Liver (tissue), 3 donors: ENCODE data around the gene SLC2A1.

Source experiments
- CTCF ChIP-seq: fragments of 150-350 bp; IDR thresholded peaks from 2 replicates; pipeline ENCODE4 v1.5.1; 2017; ENCODE audit warnings: improper control_type of control experiment, low read depth, low read length; ENCODE audit not compliant: missing input control
- EGR1 ChIP-seq, 2 donors: IDR thresholded peaks; 2 replicates each; pipeline ENCODE4 v1.6.1; 2016 to 2018; ENCODE audit warnings: antibody characterized with exemption in 2 of 2, low read depth in 2 of 2
- GABPA ChIP-seq, 2 donors: IDR thresholded peaks in 1 of 2; conservative IDR thresholded peaks in 1 of 2; 2 replicates each; pipeline ENCODE4 v1.6.1; 2016; ENCODE audit warnings: antibody characterized with exemption in 2 of 2, mild to moderate bottlenecking in 1 of 2, moderate library complexity in 1 of 2
- NR2F2 ChIP-seq: IDR thresholded peaks from 2 replicates; pipeline ENCODE4 v1.6.1; 2016; ENCODE audit warnings: antibody characterized with exemption
- REST ChIP-seq: IDR thresholded peaks from 2 replicates; pipeline ENCODE4 v1.6.1; 2016; ENCODE audit warnings: antibody characterized with exemption, mild to moderate bottlenecking
- SP1 ChIP-seq: IDR thresholded peaks from 2 replicates; pipeline ENCODE4 v1.6.1; 2018; ENCODE audit warnings: antibody characterized with exemption, mild to moderate bottlenecking
- ZBTB33 ChIP-seq: IDR thresholded peaks from 2 replicates; pipeline ENCODE4 v1.6.1; 2016; ENCODE audit warnings: antibody characterized with exemption
- donor health status: healthy.
- donor health status: healthy.

- TF ChIP-seq CTCF (no peak), EGR1 (IDR thresholded peaks at IDR 0.05; ENCODE audit: low read depth in 2 of 2) (no peak), SP1 (no peak), REST (no peak), ZBTB33 (no peak), GABPA (IDR thresholded peaks at IDR 0.05 in 1 of 2, conservative IDR thresholded peaks at IDR 0.05 in 1 of 2) (no peak), NR2F2 (no peak)
These were observed 16.2 kb upstream of the SLC2A1 start for GRCh38 chr1:42974767-42975437.
